Hepatocyte (in vitro differentiated cells): ENCODE results near the gene PTPN14. TPM values are rescaled to one million over a fixed set of nuclear protein-coding genes. Genes with fewer than 3 reads are reported as not detected.

Experiments
- DNase-seq: peaks from one replicate; pipeline ENCODE4 v3.0.0-alpha.2; 2016; ENCODE audit warnings: low spot score
- H2AFZ ChIP-seq: fragments of 200-600 bp; sonication (generic); 2 replicates; pipeline ENCODE4 v1.6.0; 2016; ENCODE audit warnings: antibody characterized with exemption, mild to moderate bottlenecking
- H3K27ac ChIP-seq: fragments of 200-600 bp; sonication (generic); 2 replicates; pipeline ENCODE4 v1.5.1; 2016; ENCODE audit warnings: mild to moderate bottlenecking
- H3K27me3 ChIP-seq: fragments of 200-600 bp; sonication (generic); 2 replicates; pipeline ENCODE4 v1.6.1; 2016
- H3K36me3 ChIP-seq: fragments of 200-600 bp; sonication (generic); replicated peaks from 2 replicates; pipeline ENCODE4 v1.5.1; 2016; ENCODE audit warnings: low read depth; ENCODE audit not compliant: insufficient read depth
- H3K4me1 ChIP-seq: fragments of 200-600 bp; sonication (generic); 2 replicates; pipeline ENCODE4 v1.5.1; 2016; ENCODE audit warnings: mild to moderate bottlenecking, moderate library complexity; ENCODE audit not compliant: insufficient read depth
- H3K4me2 ChIP-seq: fragments of 200-600 bp; sonication (generic); 2 replicates; pipeline ENCODE4 v1.6.0; 2016
- H3K4me3 ChIP-seq: fragments of 200-600 bp; sonication (generic); 2 replicates; pipeline ENCODE4 v1.5.1; 2016; ENCODE audit warnings: mild to moderate bottlenecking
- H3K79me2 ChIP-seq: fragments of 200-600 bp; sonication (generic); 2 replicates; pipeline ENCODE4 v1.6.0; 2017; ENCODE audit warnings: mild to moderate bottlenecking
- H3K9me2 ChIP-seq: fragments of 200-600 bp; sonication (generic); replicated peaks from 2 replicates; pipeline ENCODE4 v1.6.0; 2017; ENCODE audit warnings: mild to moderate bottlenecking; ENCODE audit not compliant: insufficient read depth
- H3K9me3 ChIP-seq: fragments of 200-600 bp; sonication (generic); 2 replicates; pipeline ENCODE4 v1.5.1; 2016; ENCODE audit warnings: low read depth, mild to moderate bottlenecking
- H4K20me1 ChIP-seq: fragments of 200-600 bp; sonication (generic); 2 replicates; pipeline ENCODE4 v1.6.0; 2016; ENCODE audit warnings: mild to moderate bottlenecking; ENCODE audit not compliant: insufficient read depth, poor library complexity, severe bottlenecking
- CTCF ChIP-seq: fragments of 200-600 bp; sonication (generic); IDR thresholded peaks from 2 replicates; pipeline ENCODE4 v1.5.1; 2016; ENCODE audit warnings: antibody characterized with exemption, mild to moderate bottlenecking; ENCODE audit not compliant: poor library complexity
- EZH2 ChIP-seq: fragments of 200-600 bp; sonication (generic); IDR thresholded peaks from 2 replicates; pipeline ENCODE4 v1.6.1; 2016; ENCODE audit warnings: antibody characterized with exemption, mild to moderate bottlenecking, borderline replicate concordance
- EZH2phosphoT487 ChIP-seq: fragments of 200-600 bp; sonication (generic); IDR thresholded peaks from one replicate; pipeline ENCODE4 v1.6.1; 2018; ENCODE audit warnings: antibody characterized with exemption, mild to moderate bottlenecking, low read depth, moderate library complexity; ENCODE audit not compliant: unreplicated experiment, severe bottlenecking
- WGBS: methylation state at CpG from one replicate; pipeline ENCODE4 v1.1.6; 2016; ENCODE audit warnings: low lambda C conversion rate; ENCODE audit errors: missing lambda C conversion rate; 5-methylcytosine and 5-hydroxymethylcytosine counted together
- polyA plus RNA-seq: library from polyadenylated mRNA; unstranded; fragments of >200 nt; fragmentation: Nextera tagmentation; extraction: Ambion mirVana; gene quantifications from 2 replicates; pipeline ENCODE4 v1.2.1, GENCODE V29; 2016
- total RNA-seq: library from RNA; depleted of rRNA; stranded (reverse); fragments of >200 nt; gene quantifications from 2 replicates; pipeline ENCODE4 v1.2.3, GENCODE V29; 2014

Gene PTPN14
- total and polyA plus RNA-seq, 2 experiments from 2014 or later = 9.5 to 21.7 TPM

GRCh38 chr1:214324896-214325800, 226.3 kb downstream of the PTPN14 start:
- H3K79me2 ChIP-seq = no peaks in the 10 kb centered on the region
- H3K9me3 ChIP-seq = no peaks in the 10 kb centered on the region
- no peak overlapping the region for H3K4me2 ChIP-seq
- WGBS = 85% methylated on average over 8 of the region's 8 CpGs
- H4K20me1 ChIP-seq = no peaks in the 10 kb centered on the region
- H2AFZ ChIP-seq = no peak overlapping the region
- DNase-seq = no peak
- H3K4me1 ChIP-seq = no peaks in the 10 kb centered on the region
- H3K36me3 ChIP-seq = no peaks in the 10 kb centered on the region
- H3K27ac ChIP-seq = no peak overlapping the region
- H3K4me3 ChIP-seq = no peak overlapping the region
- H3K9me2 ChIP-seq = no peaks in the 10 kb centered on the region
- no peak for TF ChIP-seq CTCF
- no peak for TF ChIP-seq EZH2
- no peak for TF ChIP-seq EZH2phosphoT487
- no peaks in the 10 kb centered on the region for H3K27me3 ChIP-seq

DNA sequence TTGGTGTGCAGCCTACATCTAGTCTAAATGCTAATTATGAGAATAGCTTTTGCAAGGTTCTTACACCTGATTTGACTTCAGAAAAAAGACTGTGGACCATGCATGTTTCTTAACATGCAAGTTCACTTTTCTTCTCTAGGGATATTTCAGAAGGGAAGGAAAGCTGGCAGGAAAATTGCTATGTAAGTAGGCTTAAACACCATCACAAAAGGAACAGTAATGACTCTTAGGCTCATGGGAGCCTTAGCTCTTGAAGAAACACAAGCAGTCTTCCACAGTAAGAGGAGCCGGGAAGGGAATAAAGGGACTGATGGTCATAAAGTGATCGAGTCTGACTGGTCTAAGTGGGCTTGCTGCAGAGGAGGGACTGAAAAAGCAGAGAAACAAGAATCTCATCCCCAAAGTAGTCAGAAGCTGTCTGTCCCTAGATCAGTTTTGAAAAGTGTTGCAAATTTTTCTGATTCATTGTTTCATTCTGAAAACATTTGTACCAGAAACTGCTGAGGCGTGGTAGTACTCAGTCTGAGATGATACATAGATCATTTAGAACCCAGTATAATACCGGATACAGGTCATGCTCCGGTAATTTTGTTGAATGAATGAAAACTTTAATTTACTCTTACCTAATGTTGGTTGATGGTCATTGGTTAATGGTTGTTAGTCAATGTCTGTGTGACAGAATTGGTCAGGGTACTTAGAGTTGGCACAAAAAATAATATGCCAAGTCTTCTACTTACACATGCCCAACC, 229.5 kb downstream of the PTPN14 start:
- no peak overlapping the region for H3K4me3 ChIP-seq
- no peaks in the 10 kb centered on the region for H3K9me2 ChIP-seq
- H3K4me2 ChIP-seq = no peak overlapping the region
- H3K79me2 ChIP-seq = no peaks in the 10 kb centered on the region
- no peak overlapping the region for H3K27ac ChIP-seq
- H3K4me1 ChIP-seq = no peaks in the 10 kb centered on the region
- H2AFZ ChIP-seq = no peak overlapping the region
- 91% methylated on average over 5 of the region's 5 CpGs for WGBS
- TF ChIP-seq CTCF (no peak), EZH2phosphoT487 (no peak), EZH2 (no peak)
- DNase-seq = no peak
- no peaks in the 10 kb centered on the region for H3K27me3 ChIP-seq
- H4K20me1 ChIP-seq = no peaks in the 10 kb centered on the region
- no peaks in the 10 kb centered on the region for H3K9me3 ChIP-seq
- H3K36me3 ChIP-seq = no peaks in the 10 kb centered on the region

DNA sequence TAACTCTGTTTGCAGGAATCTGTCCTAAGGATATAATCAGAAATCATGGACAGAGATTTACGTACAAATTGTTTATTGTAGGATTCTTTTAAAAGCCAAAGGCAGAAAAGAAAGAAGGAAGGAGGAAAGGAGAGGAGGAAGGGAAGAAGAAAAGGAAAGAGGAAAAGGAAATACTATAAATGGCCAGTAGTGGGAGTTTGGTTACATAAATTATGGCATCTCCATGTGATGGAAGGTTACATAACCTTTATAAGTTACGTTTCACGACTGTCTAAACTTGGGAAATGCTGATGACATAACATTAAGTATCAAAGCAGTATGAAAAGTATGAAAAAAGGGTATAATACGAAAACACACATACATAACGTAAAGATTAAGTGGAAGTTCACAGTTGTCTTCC, 231.5 kb downstream of the PTPN14 start:
- no peaks in the 10 kb centered on the region for H3K36me3 ChIP-seq
- H2AFZ ChIP-seq = no peak overlapping the region
- no peaks in the 10 kb centered on the region for H3K79me2 ChIP-seq
- TF ChIP-seq EZH2phosphoT487 (no peak), CTCF (no peak), EZH2 (no peak)
- no peaks in the 10 kb centered on the region for H3K9me3 ChIP-seq
- no peak for DNase-seq
- no peaks in the 10 kb centered on the region for H3K4me1 ChIP-seq
- no peak overlapping the region for H3K4me3 ChIP-seq
- WGBS = 94% methylated on average over 5 of the region's 5 CpGs
- H4K20me1 ChIP-seq = no peaks in the 10 kb centered on the region
- no peak overlapping the region for H3K4me2 ChIP-seq
- no peaks in the 10 kb centered on the region for H3K27me3 ChIP-seq
- no peaks in the 10 kb centered on the region for H3K9me2 ChIP-seq
- H3K27ac ChIP-seq = no peak overlapping the region
